GM18499 (cell line): ENCODE results near the gene NEURL4.

Source experiments
- ATAC-seq: cut with Tn5 transposase; IDR thresholded peaks from one replicate; pipeline ENCODE4 v1.9.1; 2021; ENCODE audit warnings: moderate number of reproducible peaks; ENCODE audit not compliant: insufficient read depth, unreplicated experiment

Gene NEURL4

GRCh38 chr17:7281953-7282751 is 47.0 kb downstream of the NEURL4 start:
- ATAC-seq: no peak

GRCh38 chr17:7281074-7281952 is 47.8 kb downstream of the NEURL4 start, which contains the start of gene SLC2A4:
TSS of gene SLC2A4 (plus strand) at chr17:7281718. CDS start at chr17:7281935, 217 bp downstream.
- no peak for ATAC-seq

GRCh38 chr17:7280519-7281073 is 48.5 kb downstream of the NEURL4 start:
- ATAC-seq: no peak

- no peak for ATAC-seq
These were observed 49.7 kb downstream of the NEURL4 start for GRCh38 chr17:7279448-7279847.

- no peak for ATAC-seq
These were observed 62.4 kb downstream of the NEURL4 start for GRCh38 chr17:7266784-7267183.
